Activated CD4-positive, alpha-beta T cell treated with anti-CD3 and anti-CD28 coated beads for 36 hours (primary cell): Measurements from ENCODE around the gene GRK3. TPM values are rescaled to one million over a fixed set of nuclear protein-coding genes. Genes with fewer than 3 reads are reported as not detected.

Experiments used
- ATAC-seq: fragments of 200-7000 bp; cut with Tn5 transposase; one replicate; pipeline ENCODE4 v1.10.0; 2021; ENCODE audit warnings: mild to moderate bottlenecking, moderate library complexity
- CTCF ChIA-PET: fragments of 350-600 bp; sonication (Branson Sonifier 250); formaldehyde crosslinking; loops from one replicate; lab custom pipeline; 2021; ENCODE audit warnings: antibody characterized with exemption; lab: Charles Lee
- POLR2A ChIA-PET: fragments of 350-600 bp; sonication (Branson Sonifier 250); formaldehyde crosslinking; loops from one replicate; lab custom pipeline; 2021; ENCODE audit warnings: antibody characterized with exemption, inconsistent platforms; lab: Charles Lee
- DNase-seq: peaks from one replicate; pipeline ENCODE4 v3.0.0-alpha.2; 2020
- H3K27ac Mint-ChIP-seq: one replicate; pipeline ENCODE4 v1.8.0; 2021; ENCODE audit warnings: mixed read lengths
- H3K27me3 Mint-ChIP-seq: one replicate; pipeline ENCODE4 v1.8.0; 2021; ENCODE audit warnings: mixed read lengths
- H3K36me3 Mint-ChIP-seq: one replicate; pipeline ENCODE4 v1.8.0; 2021; ENCODE audit warnings: low read depth, mixed read lengths
- H3K4me1 Mint-ChIP-seq: one replicate; pipeline ENCODE4 v1.8.0; 2021; ENCODE audit warnings: mixed read lengths
- H3K4me3 Mint-ChIP-seq: one replicate; pipeline ENCODE4 v1.8.0; 2021; ENCODE audit warnings: mild to moderate bottlenecking, moderate library complexity, mixed read lengths
- H3K9me3 Mint-ChIP-seq: one replicate; pipeline ENCODE4 v1.8.0; 2021; ENCODE audit warnings: low read depth, mixed read lengths
- intact Hi-C, 2 experiments: fragments of 100-400 bp; cut with DNase I in 1 of 2; cut with micrococcal nuclease in 1 of 2; formaldehyde crosslinking; loops; one replicate each; pipeline versions ENCODE4 v1.14.2 to v1.15.1; 2022 to 2024; cut with DNase I, micrococcal nuclease
- total RNA-seq, 2 experiments: library from RNA; stranded (reverse); gene quantifications; one replicate each; pipeline ENCODE4 v1.2.3, GENCODE V29; 2021

The GRK3 gene
- total RNA-seq, 2 experiments from 2014 or later, result 8.6 to 9.2 TPM

DNA sequence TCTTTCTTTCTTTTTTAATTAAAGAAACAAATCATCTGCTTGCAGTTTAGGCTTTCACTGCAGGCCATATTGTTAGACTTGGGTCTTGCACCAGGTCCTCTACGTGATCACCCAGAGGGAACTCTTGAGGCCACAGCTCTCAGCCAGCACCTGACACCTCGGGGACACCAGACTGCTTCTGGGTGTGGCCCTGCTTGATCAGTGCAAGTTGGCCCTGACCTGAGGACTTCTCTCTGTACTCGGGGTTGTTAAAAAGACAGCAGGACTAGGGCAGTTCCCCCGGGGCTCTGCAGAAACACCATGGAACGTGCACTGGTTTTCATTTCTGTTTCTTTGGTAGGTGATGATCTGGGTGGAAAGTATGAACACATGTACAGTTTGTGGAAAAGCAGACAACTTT is 126.3 kb downstream of the GRK3 start:
- DNase-seq (no peak), ATAC-seq (no peak)
- H3K27me3 Mint-ChIP-seq, result no peaks in the 10 kb centered on the region
- ChIA-PET CTCF (no interaction called here), POLR2A (no interaction called here)
- peaks cover 3% of the 10 kb centered on the region for H3K36me3 Mint-ChIP-seq
- no peaks in the 10 kb centered on the region for H3K4me1 Mint-ChIP-seq
- intact Hi-C loops, result no loop called here
- no peak overlapping the region for H3K4me3 Mint-ChIP-seq
- no peaks in the 10 kb centered on the region for H3K9me3 Mint-ChIP-seq
- H3K27ac Mint-ChIP-seq, result no peak overlapping the region

DNA sequence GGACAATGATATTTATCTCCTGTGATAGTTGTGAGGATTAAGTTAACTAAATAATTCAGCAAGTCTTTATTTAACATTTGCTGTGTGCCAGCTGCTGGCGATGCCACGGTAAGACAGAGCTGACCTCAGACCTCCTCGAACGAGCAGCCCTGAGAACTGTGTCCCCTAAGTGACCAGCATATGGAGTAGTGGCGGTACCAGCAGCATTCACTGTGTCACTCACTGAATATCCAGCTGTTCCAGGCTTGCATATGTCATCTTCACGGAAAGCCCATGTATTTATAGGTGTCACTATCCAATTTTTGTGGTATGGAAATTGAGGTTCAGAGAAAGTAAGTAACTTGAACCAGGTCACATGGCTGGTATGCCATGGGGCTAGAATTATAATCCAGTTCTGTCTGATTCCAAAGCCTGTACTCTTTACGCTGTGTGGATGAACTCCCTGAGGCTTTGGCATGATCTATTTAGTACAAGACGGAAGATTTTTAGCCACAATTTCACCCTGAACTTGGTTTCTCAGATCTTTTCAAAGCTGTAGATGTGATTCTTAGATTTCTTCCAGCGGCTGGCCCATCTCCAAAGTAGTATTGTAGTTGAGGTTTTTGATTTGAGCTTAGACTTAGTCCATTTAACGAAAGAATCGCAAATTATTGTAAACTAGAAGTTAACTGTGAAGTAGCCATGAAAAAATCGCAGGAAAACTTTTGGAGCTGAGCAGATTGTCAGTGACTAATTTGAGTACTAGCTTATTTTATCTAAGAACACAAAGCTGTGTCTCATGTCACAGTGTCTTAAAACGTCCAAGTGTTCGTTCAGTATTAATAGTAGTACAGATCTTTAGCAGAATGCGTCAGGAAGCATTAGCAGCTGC is 128.2 kb downstream of the GRK3 start:
- ChIA-PET POLR2A (no interaction called here), CTCF (interaction anchor here (0.6 to 1.3 kb wide), 5 partner anchors 9 to 900 kb away, joined by 3 to 4 read pairs (median 3); no protein-coding TSS in a partner anchor)
- intact Hi-C loops, result no loop called here
- no peak for ATAC-seq
- Mint-ChIP-seq H3K4me3 (no peak overlapping the region), H3K36me3 (peaks cover 3% of the 10 kb centered on the region), H3K4me1 (no peaks in the 10 kb centered on the region), H3K27ac (no peak overlapping the region), H3K9me3 (no peaks in the 10 kb centered on the region), H3K27me3 (no peaks in the 10 kb centered on the region)
- DNase-seq, result no peak

DNA sequence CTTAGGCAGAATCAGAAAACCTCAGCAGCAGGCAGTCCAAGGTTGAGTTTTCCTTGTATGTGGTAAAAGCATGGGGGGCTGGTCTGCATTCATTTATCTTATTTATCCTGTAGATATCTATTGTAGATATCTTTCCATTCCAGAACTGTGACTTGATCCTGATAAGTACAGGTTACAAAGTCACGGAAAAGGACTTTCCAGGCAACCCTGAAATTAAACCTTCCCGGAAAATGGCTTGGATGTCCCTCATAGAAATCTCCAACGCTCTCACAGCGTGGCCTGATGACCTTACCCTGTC is 128.7 kb downstream of the GRK3 start:
- CTCF ChIA-PET, result interaction anchor here (0.8 to 1.3 kb wide), 3 partner anchors 9 to 45 kb away, joined by 3 to 4 read pairs (median 3); no protein-coding TSS in a partner anchor

DNA sequence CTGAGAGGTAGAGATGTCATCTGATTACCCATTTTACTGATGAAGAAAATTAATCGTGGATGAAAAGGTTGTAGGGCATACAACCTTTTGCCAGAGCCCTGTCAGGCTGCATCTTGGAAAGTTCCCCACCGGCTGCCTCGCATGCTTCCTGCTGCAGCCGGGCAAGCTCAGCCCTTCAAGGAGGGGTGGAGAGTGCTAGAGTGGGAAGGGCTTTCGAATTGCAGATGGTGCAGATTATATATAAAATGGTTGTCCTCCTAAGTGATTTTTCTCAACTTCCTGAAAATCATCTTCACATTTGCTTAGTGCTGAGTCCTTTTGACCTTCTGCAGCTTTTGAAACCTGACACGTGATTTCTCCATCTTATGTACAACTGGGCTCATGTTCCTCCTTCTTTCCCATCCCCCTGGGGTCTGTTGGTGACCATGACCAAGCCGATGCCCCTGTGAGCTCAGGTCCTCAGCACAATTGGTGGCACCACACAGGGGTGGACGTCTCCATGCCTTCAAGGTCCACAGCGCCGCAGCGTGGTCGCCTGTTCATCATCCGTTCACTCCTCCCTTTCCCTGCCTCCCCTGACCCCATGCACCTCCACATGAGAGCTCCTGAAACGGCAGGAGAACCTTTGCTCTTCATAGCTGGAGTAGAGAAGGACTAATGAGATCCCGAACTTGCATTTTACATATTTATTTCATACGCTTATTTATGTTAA is 129.9 kb downstream of the GRK3 start:
- Mint-ChIP-seq H3K9me3 (no peaks in the 10 kb centered on the region), H3K4me1 (no peaks in the 10 kb centered on the region), H3K4me3 (no peak overlapping the region), H3K27me3 (no peaks in the 10 kb centered on the region), H3K36me3 (peaks cover 3% of the 10 kb centered on the region), H3K27ac (no peak overlapping the region)
- DNase-seq, result no peak
- ATAC-seq, result no peak
- POLR2A ChIA-PET, result no interaction called here
- intact Hi-C loops, result no loop called here
- CTCF ChIA-PET, result interaction anchor here (0.6 kb wide), 1 partner anchor 233 kb away, joined by 3 read pairs; no protein-coding TSS in a partner anchor

More for the DNA sequence above, 128.7 kb downstream of the GRK3 start:
- intact Hi-C loops, result no loop called here
- Mint-ChIP-seq H3K4me3 (no peak overlapping the region), H3K36me3 (peaks cover 3% of the 10 kb centered on the region), H3K27ac (no peak overlapping the region), H3K4me1 (no peaks in the 10 kb centered on the region), H3K27me3 (no peaks in the 10 kb centered on the region), H3K9me3 (no peaks in the 10 kb centered on the region)
- ATAC-seq, result no peak
- POLR2A ChIA-PET, result no interaction called here
- DNase-seq, result no peak

DNA sequence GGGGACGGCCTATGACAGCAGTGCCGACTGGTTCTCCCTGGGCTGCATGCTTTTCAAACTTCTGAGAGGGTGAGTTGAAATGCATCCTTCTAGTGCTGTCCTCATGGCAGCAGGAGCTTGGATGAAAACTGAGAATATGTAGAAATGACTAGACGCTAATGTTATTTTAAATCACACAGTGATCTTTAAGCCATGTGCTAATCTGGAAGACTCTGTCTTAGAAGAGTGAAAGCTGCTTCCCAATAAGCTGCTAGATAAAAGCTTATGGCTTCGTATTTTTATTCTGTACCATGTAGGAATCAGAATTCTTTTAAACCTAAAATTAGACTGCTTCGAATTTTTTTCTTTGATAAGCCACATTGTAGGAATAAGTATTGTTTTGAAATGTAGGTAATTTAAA is 130.7 kb downstream of the GRK3 start:
- Mint-ChIP-seq H3K4me3 (no peak overlapping the region), H3K9me3 (no peaks in the 10 kb centered on the region), H3K27me3 (no peaks in the 10 kb centered on the region), H3K27ac (no peak overlapping the region), H3K36me3 (peaks cover 3% of the 10 kb centered on the region), H3K4me1 (no peaks in the 10 kb centered on the region)
- DNase-seq, result no peak
- ChIA-PET POLR2A (no interaction called here), CTCF (no interaction called here)
- no peak for ATAC-seq
- intact Hi-C loops, result no loop called here

DNA sequence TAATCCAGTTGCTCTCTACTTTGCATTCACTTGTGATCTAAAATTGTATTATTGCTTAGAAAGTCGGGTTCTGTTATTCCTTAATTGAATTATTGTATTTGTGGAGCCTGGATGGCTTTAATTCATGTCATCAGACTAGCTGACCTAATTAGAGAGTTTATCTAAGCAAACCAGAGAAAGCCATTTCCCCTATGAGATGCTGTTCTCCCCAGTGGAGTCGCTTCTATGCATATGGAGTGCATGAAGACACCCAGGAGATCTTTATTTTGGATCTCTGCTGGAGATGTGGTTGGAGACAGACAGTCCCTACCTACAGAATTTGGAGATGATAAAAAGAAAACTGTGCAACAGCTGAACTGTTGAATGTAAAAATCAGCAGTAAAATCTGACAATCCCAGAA is 132.3 kb downstream of the GRK3 start:
- Mint-ChIP-seq H3K9me3 (no peaks in the 10 kb centered on the region), H3K36me3 (peaks cover 3% of the 10 kb centered on the region), H3K4me1 (no peaks in the 10 kb centered on the region), H3K27ac (no peak overlapping the region), H3K4me3 (no peak overlapping the region), H3K27me3 (no peaks in the 10 kb centered on the region)
- no peak for ATAC-seq
- ChIA-PET CTCF (interaction anchor here (1.0 kb wide), 1 partner anchor 80 kb away, joined by 3 read pairs; no protein-coding TSS in a partner anchor), POLR2A (no interaction called here)
- intact Hi-C loops, result no loop called here
- no peak for DNase-seq

DNA sequence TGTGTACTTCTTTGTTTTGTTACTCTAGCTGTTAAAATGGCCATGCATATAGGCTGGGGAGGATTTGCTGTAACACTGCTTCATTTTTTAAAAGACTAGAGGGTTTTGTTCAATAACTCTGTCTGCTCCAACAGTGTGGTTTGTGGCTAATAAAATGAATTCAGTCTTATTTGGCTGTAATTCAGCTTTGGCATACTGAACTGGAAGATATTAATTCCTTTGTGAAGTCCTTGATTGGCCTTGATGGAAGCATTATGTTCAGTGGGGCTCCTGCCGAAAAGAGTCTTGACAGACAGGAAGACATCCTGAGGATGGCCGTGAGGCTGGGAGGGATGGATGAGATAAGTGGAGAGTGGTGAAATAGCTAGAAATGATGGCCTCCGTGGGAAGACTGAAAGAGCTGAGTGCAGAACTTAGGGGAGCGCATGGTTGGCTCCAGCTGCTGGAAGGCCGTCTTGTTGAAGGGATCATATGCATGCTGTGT is 132.7 kb downstream of the GRK3 start:
- Mint-ChIP-seq H3K27ac (no peak overlapping the region), H3K4me1 (no peaks in the 10 kb centered on the region), H3K36me3 (peaks cover 3% of the 10 kb centered on the region), H3K27me3 (no peaks in the 10 kb centered on the region), H3K9me3 (no peaks in the 10 kb centered on the region), H3K4me3 (no peak overlapping the region)
- ChIA-PET POLR2A (no interaction called here), CTCF (interaction anchor here (1.0 kb wide), 1 partner anchor 80 kb away, joined by 3 read pairs; no protein-coding TSS in a partner anchor)
- ATAC-seq, result no peak
- no peak for DNase-seq
- intact Hi-C loops, result no loop called here

DNA sequence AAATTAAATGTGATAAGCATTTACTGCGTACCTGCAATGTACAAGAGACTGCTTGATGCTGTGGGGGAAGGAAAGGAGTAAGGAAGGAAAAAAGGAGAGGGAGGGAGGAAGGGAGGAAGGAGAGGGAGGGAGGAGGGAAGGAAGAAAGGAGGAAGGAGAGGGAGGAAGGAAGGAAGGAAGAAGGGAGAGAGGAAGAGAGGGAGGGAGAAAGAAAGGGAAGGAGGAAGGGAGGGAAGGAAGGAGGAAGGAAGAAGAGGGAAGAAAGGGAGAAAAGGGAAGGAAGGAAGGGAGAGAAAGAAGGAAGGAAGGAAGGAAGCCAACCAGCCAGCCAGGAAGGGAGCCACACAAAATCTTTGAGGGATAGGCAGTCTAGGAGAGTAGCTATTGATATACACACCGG is 133.5 kb downstream of the GRK3 start:
- no peak overlapping the region for H3K4me3 Mint-ChIP-seq
- CTCF ChIA-PET, result no interaction called here
- H3K9me3 Mint-ChIP-seq, result no peaks in the 10 kb centered on the region
- POLR2A ChIA-PET, result no interaction called here
- intact Hi-C loops, result no loop called here
- H3K4me1 Mint-ChIP-seq, result peaks cover 6% of the 10 kb centered on the region
- H3K36me3 Mint-ChIP-seq, result peaks cover 3% of the 10 kb centered on the region
- no peak overlapping the region for H3K27ac Mint-ChIP-seq
- ATAC-seq, result no peak
- DNase-seq, result no peak
- no peaks in the 10 kb centered on the region for H3K27me3 Mint-ChIP-seq

DNA sequence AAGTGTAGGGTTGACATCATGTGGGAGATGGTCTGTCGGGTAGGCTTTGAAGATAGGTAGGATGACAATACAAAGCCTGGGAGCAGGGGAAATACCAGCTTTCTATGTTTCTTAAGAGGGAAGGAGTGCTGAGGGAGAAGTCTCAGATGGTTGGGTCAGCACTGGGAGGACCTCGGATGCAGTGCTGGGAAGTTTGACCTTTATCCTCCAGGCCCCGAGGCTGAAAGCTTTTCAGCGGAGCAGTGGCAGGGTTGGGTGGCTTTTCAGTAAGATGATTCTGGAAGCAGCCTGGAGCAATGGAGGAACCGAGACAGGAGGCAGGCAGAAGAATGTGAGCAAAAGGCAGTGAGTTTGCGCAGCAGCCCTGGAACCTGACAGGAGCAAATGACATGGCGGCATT is 134.0 kb downstream of the GRK3 start:
- intact Hi-C loops, result no loop called here
- Mint-ChIP-seq H3K4me3 (no peak overlapping the region), H3K9me3 (no peaks in the 10 kb centered on the region), H3K4me1 (peaks cover 11% of the 10 kb centered on the region), H3K27me3 (no peaks in the 10 kb centered on the region), H3K27ac (peak overlapping the region; percentile 1), H3K36me3 (peaks cover 3% of the 10 kb centered on the region)
- ChIA-PET POLR2A (no interaction called here), CTCF (no interaction called here)
- DNase-seq (no peak), ATAC-seq (no peak)

DNA sequence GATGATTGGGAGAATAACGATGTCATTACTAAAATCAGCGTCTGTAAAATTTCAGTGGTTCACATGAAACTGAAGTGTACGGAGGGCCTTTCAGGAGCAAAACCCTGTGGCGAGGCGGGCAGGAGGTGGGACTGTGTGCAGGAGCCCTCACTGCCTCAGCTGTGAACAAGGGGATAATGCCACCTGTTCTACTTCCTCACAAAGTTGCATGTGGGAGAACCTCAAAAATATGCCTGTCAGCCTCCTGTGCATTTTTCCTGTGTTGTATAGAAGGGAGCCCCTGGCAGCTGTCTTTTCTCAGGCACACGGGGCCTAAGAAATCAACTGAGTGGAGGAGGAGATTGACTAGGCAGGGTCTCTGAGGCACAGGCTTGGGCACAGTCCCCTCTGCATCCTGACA is 134.5 kb downstream of the GRK3 start:
- Mint-ChIP-seq H3K9me3 (no peaks in the 10 kb centered on the region), H3K27ac (peak overlapping the region; percentile 1), H3K36me3 (peaks cover 3% of the 10 kb centered on the region), H3K4me1 (peaks cover 11% of the 10 kb centered on the region), H3K27me3 (no peaks in the 10 kb centered on the region), H3K4me3 (no peak overlapping the region)
- ChIA-PET POLR2A (no interaction called here), CTCF (no interaction called here)
- DNase-seq (no peak), ATAC-seq (no peak)
- intact Hi-C loops, result no loop called here

DNA sequence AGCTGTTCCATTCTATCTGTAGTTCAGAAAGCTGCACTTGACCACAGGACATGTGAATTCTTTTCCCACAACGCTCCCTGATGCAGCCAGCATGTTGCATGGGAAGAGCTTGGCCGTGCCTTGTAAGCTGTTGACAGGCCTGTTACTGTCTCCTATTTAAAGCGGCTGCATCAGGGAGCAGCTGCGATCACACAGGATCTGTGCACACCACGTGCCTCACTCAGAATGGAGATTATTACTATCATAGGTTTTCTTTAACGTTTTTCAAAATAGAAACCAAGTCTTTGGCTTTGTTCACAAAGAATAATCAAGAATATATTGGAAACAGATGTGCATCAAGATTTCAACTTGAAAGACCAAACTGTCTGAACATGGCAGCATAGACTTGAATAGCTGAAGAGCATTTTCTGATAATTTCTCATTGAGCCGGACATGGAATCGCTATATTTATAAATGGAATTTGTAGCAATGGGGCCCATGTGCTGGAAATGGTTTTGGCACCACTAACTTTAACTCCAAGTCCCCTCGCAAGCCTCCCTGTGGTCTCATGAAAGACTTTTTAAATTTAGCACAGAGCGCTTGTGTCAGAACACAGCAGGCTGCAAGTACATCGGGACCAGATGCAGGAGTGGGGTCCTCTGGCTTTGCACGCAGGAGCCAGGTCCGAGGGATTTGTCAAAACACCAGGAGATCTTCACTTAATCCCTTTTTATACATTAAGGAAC is 136.7 kb downstream of the GRK3 start:
- no peak for DNase-seq
- Mint-ChIP-seq H3K27me3 (no peaks in the 10 kb centered on the region), H3K27ac (no peak overlapping the region), H3K9me3 (no peaks in the 10 kb centered on the region), H3K4me1 (peaks cover 13% of the 10 kb centered on the region), H3K4me3 (no peak overlapping the region), H3K36me3 (no peaks in the 10 kb centered on the region)
- ChIA-PET POLR2A (no interaction called here), CTCF (interaction anchor here (0.5 to 1.6 kb wide), 5 partner anchors 8 to 339 kb away, joined by 3 to 4 read pairs (median 3); no protein-coding TSS in a partner anchor)
- intact Hi-C loops, result loop anchor here in 1 of 2 experiments (5.0 to 10.0 kb wide), 2 partner anchors 136 to 254 kb away; partner anchors contain the start of gene GRK3
- ATAC-seq, result no peak
